Measurements from ENCODE around the gene TXNL4A. TPM values are rescaled to one million over a fixed set of nuclear protein-coding genes. Genes with fewer than 3 reads are reported as not detected.
A peak's percentile ranks its signal among the peaks of the same experiment; 100 is the strongest.

Gene TXNL4A
- total RNA-seq, 1 experiment from 2014 or later: 178 TPM

GRCh38 chr18:80034068-80034851, 45.9 kb upstream of the TXNL4A start, which contains the start of gene RBFA:
TSS of gene RBFA (plus strand) at chr18:80034434. CDS start at chr18:80034496, 62 bp downstream.
- Histone ChIP-seq H3K36me3 (ENCODE audit: control insufficient read depth in 1 of 2, insufficient read depth in 2 of 2, low read length in 2 of 2) (peaks cover 7 to 22% of the 10 kb centered on the region in 2 experiments; a peak in 2 of 4 replicates), H3K9ac (ENCODE audit: low read length) (peak within 1 kb of the TSS; percentile 90), H3K9me2 (ENCODE audit: insufficient read depth) (no peaks in the 10 kb centered on the region), H2AFZ (ENCODE audit: low read depth, low read length, poor library complexity, severe bottlenecking) (no peak within 1 kb of the TSS), H3K4me2 (ENCODE audit: low read length) (peak within 1 kb of the TSS; percentile 92), H4K20me1 (ENCODE audit: insufficient read depth) (no peaks in the 10 kb centered on the region), H3K4me3 (replicated peaks in 1 of 2; ENCODE audit: low read depth in 1 of 2, low read length in 2 of 2) (peak within 1 kb of the TSS; percentile 72 to 89), H3K79me2 (ENCODE audit: insufficient read depth, low read length) (peaks cover 37% of the 10 kb centered on the region), H3K9me3 (ENCODE audit: control insufficient read depth in 1 of 2, insufficient read depth in 1 of 2, low read depth in 1 of 2, low read length in 2 of 2) (no peaks in the 10 kb centered on the region), H3K27ac (ENCODE audit: low read depth, low read length) (peak within 1 kb of the TSS; percentile 72), H3K4me1 (ENCODE audit: control insufficient read depth in 1 of 2, insufficient read depth in 2 of 2, low read length in 2 of 2) (peaks cover 8 to 17% of the 10 kb centered on the region in 2 experiments; a peak in 3 of 4 replicates), H3K27me3 (ENCODE audit: insufficient read depth, low read length) (no peaks in the 10 kb centered on the region)
- peak; percentile 94 for DNase-seq (ENCODE audit: low read depth, low spot score)
- RAD21 ChIA-PET (ENCODE audit: low non-redundant PET in 1 of 2, low total read pairs in 2 of 2, uncharacterized antibody in 2 of 2, unreplicated experiment in 2 of 2): interaction anchor here (0.7 to 1.5 kb wide), 2 partner anchors 44 to 45 kb away, joined by 3 read pairs; no protein-coding TSS in a partner anchor
- peak; percentile 87 for ATAC-seq
- intact Hi-C loops (cut with micrococcal nuclease): loop anchor here (2.0 kb wide), 2 partner anchors 75 to 355 kb away; partner anchors contain the start of genes ADNP2 and CTDP1
- no TSS peak for BruUV-seq (replicated peaks)
- CTCF ChIA-PET: interaction anchor here (0.7 to 1.5 kb wide), 5 partner anchors 9 to 74 kb away, joined by 3 to 4 read pairs (median 3); no protein-coding TSS in a partner anchor
- POLR2A ChIA-PET: interaction anchor here (1.0 to 2.8 kb wide), 4 partner anchors 24 to 75 kb away, joined by 4 to 16 read pairs (median 4); partner anchors contain the start of genes ADNP2 and TXNL4A
- TF ChIP-seq POLR2AphosphoS5 (IDR thresholded peaks at IDR 0.05; ENCODE audit: low read depth, low read length) (peak; percentile 78), CBX3 (IDR thresholded peaks at IDR 0.05; ENCODE audit: low read depth) (no peak), EGR1 (IDR thresholded peaks at IDR 0.05; ENCODE audit: low read depth) (peak; percentile 80), FOSL1 (IDR thresholded peaks at IDR 0.05; ENCODE audit: low read depth) (no peak; the same call in 1 of the 2 replicates), ELF1 (IDR thresholded peaks at IDR 0.05; ENCODE audit: borderline replicate concordance, low read depth) (no peak; the same call in 1 of the 2 replicates), POLR2A (IDR thresholded peaks at IDR 0.05; ENCODE audit: borderline replicate concordance, extremely low read depth, insufficient read depth, insufficient read length) (peak; percentile 86), ATF3 (IDR thresholded peaks at IDR 0.05) (no peak), EZH2phosphoT487 (IDR thresholded peaks at IDR 0.05; ENCODE audit: borderline replicate concordance) (no peak), SRF (IDR thresholded peaks at IDR 0.05; ENCODE audit: low read depth) (no peak), RAD21 (IDR thresholded peaks at IDR 0.05; ENCODE audit: low read depth) (peak; percentile 31; the same call in 1 of the 2 replicates), SIN3A (IDR thresholded peaks at IDR 0.05; ENCODE audit: low read depth) (peak; percentile 89), SP1 (IDR thresholded peaks at IDR 0.05; ENCODE audit: low read depth) (peak; percentile 65), YY1 (IDR thresholded peaks at IDR 0.05; ENCODE audit: extremely low read depth, insufficient replicate concordance, low read depth, low read length) (no peak), ZBTB33 (IDR thresholded peaks at IDR 0.05; ENCODE audit: extremely low read depth, insufficient replicate concordance, low read length) (no peak), ZNF274 (IDR thresholded peaks at IDR 0.05; ENCODE audit: low read depth, low read length) (no peak), EZH2 (IDR thresholded peaks at IDR 0.05) (no peak), MAX (IDR thresholded peaks at IDR 0.05) (peak; percentile 92), TCF7L2 (IDR thresholded peaks at IDR 0.05; ENCODE audit: borderline replicate concordance, extremely low read depth, insufficient read depth, insufficient read length) (no peak), REST (IDR thresholded peaks at IDR 0.05; ENCODE audit: low read depth) (no peak), JUND (IDR thresholded peaks at IDR 0.05) (no peak), CEBPB (IDR thresholded peaks at IDR 0.05; ENCODE audit: low read depth) (no peak)
